Neural cell (in vitro differentiated cells): ENCODE measurements around the gene CNTN4. TPM values are rescaled to one million over a fixed set of nuclear protein-coding genes. Genes with fewer than 3 reads are reported as not detected.

Experiments
- H2AFZ ChIP-seq: fragments of 200-600, 300-800 bp; sonication (generic), shearing (Covaris generic); 2 replicates; pipeline ENCODE4 v1.6.0; 2014; ENCODE audit warnings: low read depth, mild to moderate bottlenecking, antibody characterized with exemption, low read length, moderate library complexity
- H3F3A ChIP-seq: fragments of 200-600 bp; shearing (Covaris generic); 2 replicates; pipeline ENCODE4 v1.6.1; 2016; ENCODE audit warnings: mild to moderate bottlenecking, moderate library complexity, mixed read lengths, antibody characterized with exemption, low read length; ENCODE audit not compliant: insufficient read depth, poor library complexity, severe bottlenecking
- H3K27ac ChIP-seq: fragments of 200-600, 300-800 bp; sonication (generic), shearing (Covaris generic); 2 replicates; pipeline ENCODE4 v1.5.1; 2014; ENCODE audit warnings: mild to moderate bottlenecking, low read length, moderate library complexity
- H3K27me3 ChIP-seq: fragments of 300-800, 200-600 bp; sonication (generic), shearing (Covaris generic); 2 replicates; pipeline ENCODE4 v1.6.0; 2014; ENCODE audit warnings: mild to moderate bottlenecking, low read depth, low read length, moderate library complexity; ENCODE audit not compliant: insufficient read depth
- H3K36me3 ChIP-seq: fragments of 300-800, 200-600 bp; sonication (generic), shearing (Covaris generic); 2 replicates; pipeline ENCODE4 v1.5.1; 2014; ENCODE audit warnings: mild to moderate bottlenecking, antibody characterized with exemption, low read length, moderate library complexity; ENCODE audit not compliant: insufficient read depth
- H3K4me2 ChIP-seq: fragments of 300-800, 200-600 bp; sonication (generic), shearing (Covaris generic); 2 replicates; pipeline ENCODE4 v1.6.0; 2014; ENCODE audit warnings: mild to moderate bottlenecking, low read length
- H3K4me3 ChIP-seq: fragments of 300-800, 200-600 bp; sonication (generic), shearing (Covaris generic); 2 replicates; pipeline ENCODE4 v1.5.1; 2014; ENCODE audit warnings: mild to moderate bottlenecking, low read length, moderate library complexity
- H3K79me2 ChIP-seq: fragments of 200-600 bp; shearing (Covaris generic); replicated peaks from 2 replicates; pipeline ENCODE4 v1.6.0; 2014; ENCODE audit warnings: mild to moderate bottlenecking, low read length, moderate library complexity; ENCODE audit not compliant: insufficient read depth
- H3K9ac ChIP-seq: fragments of 300-800, 200-600 bp; sonication (generic), shearing (Covaris generic); 2 replicates; pipeline ENCODE4 v1.6.1; 2016; ENCODE audit warnings: mild to moderate bottlenecking, low read length, mixed read lengths
- H3K9me2 ChIP-seq: fragments of 200-600 bp; shearing (Covaris generic); 2 replicates; pipeline ENCODE4 v1.6.1; 2016; ENCODE audit warnings: mild to moderate bottlenecking, low read length, mixed read lengths; ENCODE audit not compliant: insufficient read depth
- H3K9me3 ChIP-seq: fragments of 200-600, 300-800 bp; sonication (generic), shearing (Covaris generic); 2 replicates; pipeline ENCODE4 v1.6.1; 2016; ENCODE audit warnings: mild to moderate bottlenecking, mixed run types, low read length, moderate library complexity, mixed read lengths
- H4K20me1 ChIP-seq: fragments of 200-600 bp; shearing (Covaris generic); 2 replicates; pipeline ENCODE4 v1.6.1; 2016; ENCODE audit warnings: mild to moderate bottlenecking, mixed run types; ENCODE audit not compliant: insufficient read depth
- EP300 ChIP-seq: fragments of 450-650 bp; conservative IDR thresholded peaks from 2 replicates; pipeline ENCODE4 v1.6.1; 2014; ENCODE audit warnings: antibody characterized with exemption, mild to moderate bottlenecking, moderate library complexity; ENCODE audit not compliant: poor library complexity, severe bottlenecking
- MXI1 ChIP-seq: fragments of 450-650 bp; conservative IDR thresholded peaks from 2 replicates; pipeline ENCODE4 v1.6.1; 2014; ENCODE audit warnings: antibody characterized with exemption, mild to moderate bottlenecking; ENCODE audit not compliant: poor library complexity, severe bottlenecking
- POLR2AphosphoS5 ChIP-seq: IDR thresholded peaks from 2 replicates; pipeline ENCODE4 v1.6.1; 2012
- RAD21 ChIP-seq: fragments of 450-650 bp; conservative IDR thresholded peaks from 2 replicates; pipeline ENCODE4 v1.6.1; 2014; ENCODE audit warnings: antibody characterized with exemption, mild to moderate bottlenecking, moderate library complexity
- SMC3 ChIP-seq: fragments of 450-650 bp; conservative IDR thresholded peaks from 2 replicates; pipeline ENCODE4 v1.6.1; 2014; ENCODE audit warnings: antibody characterized with exemption, mild to moderate bottlenecking, moderate library complexity; ENCODE audit not compliant: poor library complexity
- TAF1 ChIP-seq: IDR thresholded peaks from 2 replicates; pipeline ENCODE4 v1.6.1; 2012; ENCODE audit warnings: low read depth
- polyA plus RNA-seq: library from polyadenylated mRNA; depleted of rRNA; stranded (reverse); fragments of >200 nt; gene quantifications from 2 replicates; pipeline ENCODE4 v1.2.3, GENCODE V29; 2014
- TF ChIP-seq, protein P1 (sequence below): IDR thresholded peaks from 2 replicates; pipeline ENCODE4 v1.6.1; 2012; ENCODE audit warnings: borderline replicate concordance
- TF ChIP-seq, protein P2 (sequence below): fragments of 450-650 bp; IDR thresholded peaks from 2 replicates; pipeline ENCODE4 v1.5.1; 2014; ENCODE audit warnings: antibody characterized with exemption, mild to moderate bottlenecking, moderate library complexity; ENCODE audit not compliant: poor library complexity, severe bottlenecking

CNTN4 gene
- polyA plus RNA-seq, 1 donor from 2014 or later: 10.6 TPM

DNA sequence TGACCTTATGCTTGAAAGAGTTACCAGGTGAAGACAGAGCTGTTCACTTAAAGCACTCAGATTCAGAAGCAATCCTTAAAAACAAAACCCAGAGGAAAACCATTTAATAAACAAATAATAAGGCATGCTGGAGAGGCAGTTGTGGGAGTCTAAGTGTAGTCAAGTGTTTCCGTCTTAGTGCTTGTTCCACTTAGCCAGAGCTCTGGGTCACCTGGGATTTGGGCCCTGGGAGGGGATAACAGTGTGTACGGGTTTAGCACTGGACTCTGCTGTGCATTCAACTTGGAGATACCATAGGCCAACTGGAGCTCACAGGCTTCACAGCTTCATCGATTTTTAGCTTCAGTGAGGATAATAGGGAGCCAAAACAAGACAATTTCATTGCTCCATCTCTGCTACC is 444.6 kb downstream of the CNTN4 start:
- Histone ChIP-seq H3K36me3 (no peaks in the 10 kb centered on the region), H3K9me2 (no peaks in the 10 kb centered on the region), H3K79me2 (no peaks in the 10 kb centered on the region), H3K4me3 (no peak overlapping the region), H3K27me3 (no peaks in the 10 kb centered on the region), H3F3A (no peaks in the 10 kb centered on the region), H2AFZ (no peak overlapping the region), H3K27ac (no peak overlapping the region), H3K9ac (no peak overlapping the region), H4K20me1 (no peaks in the 10 kb centered on the region), H3K9me3 (no peaks in the 10 kb centered on the region), H3K4me2 (no peak overlapping the region)
- TF ChIP-seq EP300: no peak

DNA sequence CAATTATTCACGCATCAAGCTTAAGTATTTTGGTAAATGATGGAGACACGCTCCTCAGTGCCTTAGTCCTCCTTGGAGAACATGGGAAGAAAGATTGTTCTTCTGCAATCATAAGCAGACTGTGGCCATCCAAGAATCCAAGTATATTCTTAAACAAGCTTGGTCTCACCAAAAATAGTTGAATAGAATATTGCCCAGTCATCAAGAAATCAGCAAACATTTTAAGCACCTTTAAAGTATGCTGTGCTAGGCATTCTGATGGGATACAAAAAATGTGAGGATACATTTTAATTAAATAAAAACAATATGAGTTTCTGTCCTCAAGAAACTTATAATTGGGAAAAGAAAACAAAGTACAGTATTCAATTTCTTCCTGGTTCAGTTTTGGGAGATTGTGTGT is 445.5 kb downstream of the CNTN4 start:
- no peak overlapping the region for H3K9ac ChIP-seq
- H4K20me1 ChIP-seq: no peaks in the 10 kb centered on the region
- no peaks in the 10 kb centered on the region for H3K36me3 ChIP-seq
- H3K27ac ChIP-seq: no peak overlapping the region
- no peak overlapping the region for H3K4me3 ChIP-seq
- no peak overlapping the region for H2AFZ ChIP-seq
- H3K9me3 ChIP-seq: no peaks in the 10 kb centered on the region
- no peaks in the 10 kb centered on the region for H3F3A ChIP-seq
- TF ChIP-seq RAD21 (no peak), POLR2AphosphoS5 (no peak), SMC3 (no peak), EP300 (no peak), MXI1 (no peak), TAF1 (no peak)
- TF ChIP-seq, protein P1, sequence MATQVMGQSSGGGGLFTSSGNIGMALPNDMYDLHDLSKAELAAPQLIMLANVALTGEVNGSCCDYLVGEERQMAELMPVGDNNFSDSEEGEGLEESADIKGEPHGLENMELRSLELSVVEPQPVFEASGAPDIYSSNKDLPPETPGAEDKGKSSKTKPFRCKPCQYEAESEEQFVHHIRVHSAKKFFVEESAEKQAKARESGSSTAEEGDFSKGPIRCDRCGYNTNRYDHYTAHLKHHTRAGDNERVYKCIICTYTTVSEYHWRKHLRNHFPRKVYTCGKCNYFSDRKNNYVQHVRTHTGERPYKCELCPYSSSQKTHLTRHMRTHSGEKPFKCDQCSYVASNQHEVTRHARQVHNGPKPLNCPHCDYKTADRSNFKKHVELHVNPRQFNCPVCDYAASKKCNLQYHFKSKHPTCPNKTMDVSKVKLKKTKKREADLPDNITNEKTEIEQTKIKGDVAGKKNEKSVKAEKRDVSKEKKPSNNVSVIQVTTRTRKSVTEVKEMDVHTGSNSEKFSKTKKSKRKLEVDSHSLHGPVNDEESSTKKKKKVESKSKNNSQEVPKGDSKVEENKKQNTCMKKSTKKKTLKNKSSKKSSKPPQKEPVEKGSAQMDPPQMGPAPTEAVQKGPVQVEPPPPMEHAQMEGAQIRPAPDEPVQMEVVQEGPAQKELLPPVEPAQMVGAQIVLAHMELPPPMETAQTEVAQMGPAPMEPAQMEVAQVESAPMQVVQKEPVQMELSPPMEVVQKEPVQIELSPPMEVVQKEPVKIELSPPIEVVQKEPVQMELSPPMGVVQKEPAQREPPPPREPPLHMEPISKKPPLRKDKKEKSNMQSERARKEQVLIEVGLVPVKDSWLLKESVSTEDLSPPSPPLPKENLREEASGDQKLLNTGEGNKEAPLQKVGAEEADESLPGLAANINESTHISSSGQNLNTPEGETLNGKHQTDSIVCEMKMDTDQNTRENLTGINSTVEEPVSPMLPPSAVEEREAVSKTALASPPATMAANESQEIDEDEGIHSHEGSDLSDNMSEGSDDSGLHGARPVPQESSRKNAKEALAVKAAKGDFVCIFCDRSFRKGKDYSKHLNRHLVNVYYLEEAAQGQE: no peak
- TF ChIP-seq, protein P2, sequence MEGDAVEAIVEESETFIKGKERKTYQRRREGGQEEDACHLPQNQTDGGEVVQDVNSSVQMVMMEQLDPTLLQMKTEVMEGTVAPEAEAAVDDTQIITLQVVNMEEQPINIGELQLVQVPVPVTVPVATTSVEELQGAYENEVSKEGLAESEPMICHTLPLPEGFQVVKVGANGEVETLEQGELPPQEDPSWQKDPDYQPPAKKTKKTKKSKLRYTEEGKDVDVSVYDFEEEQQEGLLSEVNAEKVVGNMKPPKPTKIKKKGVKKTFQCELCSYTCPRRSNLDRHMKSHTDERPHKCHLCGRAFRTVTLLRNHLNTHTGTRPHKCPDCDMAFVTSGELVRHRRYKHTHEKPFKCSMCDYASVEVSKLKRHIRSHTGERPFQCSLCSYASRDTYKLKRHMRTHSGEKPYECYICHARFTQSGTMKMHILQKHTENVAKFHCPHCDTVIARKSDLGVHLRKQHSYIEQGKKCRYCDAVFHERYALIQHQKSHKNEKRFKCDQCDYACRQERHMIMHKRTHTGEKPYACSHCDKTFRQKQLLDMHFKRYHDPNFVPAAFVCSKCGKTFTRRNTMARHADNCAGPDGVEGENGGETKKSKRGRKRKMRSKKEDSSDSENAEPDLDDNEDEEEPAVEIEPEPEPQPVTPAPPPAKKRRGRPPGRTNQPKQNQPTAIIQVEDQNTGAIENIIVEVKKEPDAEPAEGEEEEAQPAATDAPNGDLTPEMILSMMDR: no peak
- H3K27me3 ChIP-seq: no peaks in the 10 kb centered on the region
- H3K9me2 ChIP-seq: no peaks in the 10 kb centered on the region
- H3K79me2 ChIP-seq: no peaks in the 10 kb centered on the region
- no peak overlapping the region for H3K4me2 ChIP-seq

DNA sequence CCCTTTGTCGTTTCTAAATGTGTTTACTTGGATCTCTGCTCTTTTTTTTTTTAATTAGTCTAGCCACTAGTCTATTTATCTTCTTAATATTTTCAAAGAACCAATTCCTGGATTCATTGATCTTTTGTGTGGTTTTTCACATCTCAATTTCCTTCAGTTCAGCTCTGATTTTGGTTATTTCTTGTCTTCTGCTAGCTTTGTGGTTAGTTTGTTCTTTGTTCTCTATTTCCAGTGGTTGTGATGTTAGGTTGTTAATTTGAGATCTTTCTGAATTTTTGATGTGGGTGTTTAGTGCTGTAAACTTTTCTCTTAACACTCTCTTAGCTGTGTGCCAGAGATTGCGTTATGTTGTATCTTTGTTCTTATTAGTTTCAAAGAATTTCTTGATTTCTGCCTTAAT is 446.1 kb downstream of the CNTN4 start:
- TF ChIP-seq SMC3 (no peak), POLR2AphosphoS5 (no peak)
- Histone ChIP-seq H2AFZ (no peak overlapping the region), H4K20me1 (no peaks in the 10 kb centered on the region), H3K27ac (no peak overlapping the region), H3K4me3 (no peak overlapping the region), H3K9me3 (no peaks in the 10 kb centered on the region), H3K4me2 (no peak overlapping the region), H3K36me3 (no peaks in the 10 kb centered on the region), H3K9ac (no peak overlapping the region), H3F3A (no peaks in the 10 kb centered on the region), H3K9me2 (no peaks in the 10 kb centered on the region), H3K27me3 (no peaks in the 10 kb centered on the region), H3K79me2 (no peaks in the 10 kb centered on the region)
